ENCODE measurements around the gene MTG2.
"Not testable (repeated sequence)": the region's sequence is repeated elsewhere in the genome, so short reads cannot be mapped to it uniquely, and the experiment has no call there.

Gene MTG2

GRCh38 chr20:62146019-62146755 lies 36.6 kb upstream of the MTG2 start:
- no peak for DNase-seq (ENCODE audit: low spot score)

GRCh38 chr20:62147125-62147524 lies 35.7 kb upstream of the MTG2 start:
- DNase-seq (ENCODE audit: low spot score): no peak

GRCh38 chr20:62147528-62147927 lies 35.3 kb upstream of the MTG2 start:
- no peak for DNase-seq (ENCODE audit: low spot score)

GRCh38 chr20:62148383-62148782 lies 34.4 kb upstream of the MTG2 start:
- not testable (repeated sequence) for DNase-seq (ENCODE audit: low spot score)

- DNase-seq (ENCODE audit: low spot score): no peak
Observed at GRCh38 chr20:62148908-62149314, 33.9 kb upstream of the MTG2 start.

GRCh38 chr20:62149532-62150309 lies 33.1 kb upstream of the MTG2 start:
- DNase-seq (ENCODE audit: low spot score): no peak

- no peak for DNase-seq (ENCODE audit: low spot score)
Observed at GRCh38 chr20:62150310-62150575, 32.6 kb upstream of the MTG2 start.

- no peak for DNase-seq (ENCODE audit: low spot score)
Observed at GRCh38 chr20:62151225-62151624, 31.6 kb upstream of the MTG2 start.

GRCh38 chr20:62151835-62152364 lies 30.9 kb upstream of the MTG2 start:
- no peak for DNase-seq (ENCODE audit: low spot score)

- DNase-seq (ENCODE audit: low spot score): no peak
Observed at GRCh38 chr20:62155428-62156253, 27.2 kb upstream of the MTG2 start.

- DNase-seq (ENCODE audit: low spot score): no peak
Observed at GRCh38 chr20:62156254-62156556, 26.6 kb upstream of the MTG2 start.

- peak; percentile 62 for DNase-seq (ENCODE audit: low spot score)
Observed at GRCh38 chr20:62156592-62157386, 26.0 kb upstream of the MTG2 start.

- DNase-seq (ENCODE audit: low spot score): no peak
Observed at GRCh38 chr20:62157387-62158087, 25.3 kb upstream of the MTG2 start.

- no peak for DNase-seq (ENCODE audit: low spot score)
Observed at GRCh38 chr20:62158088-62158400, 24.8 kb upstream of the MTG2 start.

- DNase-seq (ENCODE audit: low spot score): no peak
Observed at GRCh38 chr20:62158541-62158940, 24.3 kb upstream of the MTG2 start.

- DNase-seq (ENCODE audit: low spot score): no peak
Observed at GRCh38 chr20:62159052-62159451, 23.8 kb upstream of the MTG2 start.

- no peak for DNase-seq (ENCODE audit: low spot score)
Observed at GRCh38 chr20:62159839-62160238, 23.0 kb upstream of the MTG2 start.

- DNase-seq (ENCODE audit: low spot score): no peak
Observed at GRCh38 chr20:62160253-62160652, 22.6 kb upstream of the MTG2 start.

- no peak for DNase-seq (ENCODE audit: low spot score)
Observed at GRCh38 chr20:62160876-62161275, 22.0 kb upstream of the MTG2 start.

GRCh38 chr20:62161347-62161746 lies 21.5 kb upstream of the MTG2 start:
- DNase-seq (ENCODE audit: low spot score): no peak

- DNase-seq (ENCODE audit: low spot score): no peak
Observed at GRCh38 chr20:62162765-62163484, 19.9 kb upstream of the MTG2 start.

All from CD4-positive, alpha-beta T cell treated with Interleukin-6 at 100 ng/mL for 8 hours (primary cell).